Activated T-cell treated with anti-CD3 and anti-CD28 coated beads, Interleukin-2, amount 50 U/mL, for 72 hours (primary cell): ENCODE data around the gene CTTNBP2. TPM values are rescaled to one million over a fixed set of nuclear protein-coding genes. Genes with fewer than 3 reads are reported as not detected.

Experiments
- ATAC-seq, 2 donors: fragments of 150-1000 bp; cut with Tn5 transposase; replicated peaks in 1 of 2; 2 replicates each; pipeline ENCODE4 v1.10.0; 2021; ENCODE audit warnings: moderate library complexity in 2 of 2, mild to moderate bottlenecking in 1 of 2
- DNase-seq, 2 donors: peaks; one replicate each; pipeline ENCODE4 v3.0.0; 2021 to 2022; ENCODE audit warnings: mixed read lengths in 1 of 2
- H3K27ac Mint-ChIP-seq: one replicate; pipeline ENCODE4 v1.8.0; 2022; ENCODE audit warnings: mild to moderate bottlenecking, moderate library complexity, mixed read lengths
- H3K27me3 Mint-ChIP-seq: one replicate; pipeline ENCODE4 v1.8.0; 2022; ENCODE audit warnings: low read depth, mixed read lengths
- H3K36me3 Mint-ChIP-seq, 2 donors: one replicate each; pipeline ENCODE4 v1.8.0; 2022; ENCODE audit warnings: mixed read lengths in 2 of 2, mild to moderate bottlenecking in 1 of 2; ENCODE audit not compliant: insufficient read depth in 2 of 2
- H3K4me1 Mint-ChIP-seq: one replicate; pipeline ENCODE4 v1.8.0; 2022; ENCODE audit warnings: low read depth, mixed read lengths
- H3K4me3 Mint-ChIP-seq, 2 donors: one replicate each; pipeline ENCODE4 v1.8.0; 2022; ENCODE audit warnings: mild to moderate bottlenecking in 2 of 2, mixed read lengths in 2 of 2, moderate library complexity in 2 of 2
- H3K9me3 Mint-ChIP-seq, 2 donors: one replicate each; pipeline ENCODE4 v1.8.0; 2022; ENCODE audit warnings: mixed read lengths in 2 of 2
- total RNA-seq, 2 donors: library from RNA; stranded (reverse); gene quantifications; one replicate each; pipeline ENCODE4 v1.2.3, GENCODE V29; 2022

CTTNBP2 gene
- total RNA-seq, 2 donors from 2014 or later: not detected

GRCh38 chr7:117669818-117670217 is 203.4 kb downstream of the CTTNBP2 start:
- Mint-ChIP-seq H3K9me3 (no peaks in the 10 kb centered on the region), H3K27ac (peak overlapping the region; percentile 43), H3K36me3 (no peaks in the 10 kb centered on the region), H3K27me3 (no peaks in the 10 kb centered on the region), H3K4me3 (no peak overlapping the region), H3K4me1 (no peaks in the 10 kb centered on the region)
- no peak for DNase-seq
- no peak for ATAC-seq

- no peaks in the 10 kb centered on the region for H3K36me3 Mint-ChIP-seq
- DNase-seq (no peak), ATAC-seq (no peak)
- no peaks in the 10 kb centered on the region for H3K27me3 Mint-ChIP-seq
- H3K4me1 Mint-ChIP-seq: no peaks in the 10 kb centered on the region
- no peak overlapping the region for H3K27ac Mint-ChIP-seq
- H3K4me3 Mint-ChIP-seq: no peak overlapping the region
- H3K9me3 Mint-ChIP-seq: no peaks in the 10 kb centered on the region
Observed at GRCh38 chr7:117667456-117667855, 205.8 kb downstream of the CTTNBP2 start.

GRCh38 chr7:117666689-117667088 is 206.6 kb downstream of the CTTNBP2 start:
- H3K27ac Mint-ChIP-seq: no peak overlapping the region
- no peak for DNase-seq
- no peak overlapping the region for H3K4me3 Mint-ChIP-seq
- ATAC-seq: no peak
- H3K9me3 Mint-ChIP-seq: peaks cover 0 to 1% of the 10 kb centered on the region in 2 donors
- no peaks in the 10 kb centered on the region for H3K27me3 Mint-ChIP-seq
- no peaks in the 10 kb centered on the region for H3K4me1 Mint-ChIP-seq
- no peaks in the 10 kb centered on the region for H3K36me3 Mint-ChIP-seq

GRCh38 chr7:117666031-117666430 is 207.2 kb downstream of the CTTNBP2 start:
- no peaks in the 10 kb centered on the region for H3K27me3 Mint-ChIP-seq
- peaks cover 0 to 1% of the 10 kb centered on the region in 2 donors for H3K9me3 Mint-ChIP-seq

GRCh38 chr7:117665368-117665767 is 207.9 kb downstream of the CTTNBP2 start:
- Mint-ChIP-seq H3K4me1 (no peaks in the 10 kb centered on the region), H3K9me3 (peaks cover 0 to 1% of the 10 kb centered on the region in 2 donors), H3K27me3 (no peaks in the 10 kb centered on the region), H3K4me3 (no peak overlapping the region), H3K27ac (no peak overlapping the region), H3K36me3 (no peaks in the 10 kb centered on the region)
- ATAC-seq (no peak), DNase-seq (no peak)

More at GRCh38 chr7:117666031-117666430, 207.2 kb downstream of the CTTNBP2 start:
- Mint-ChIP-seq H3K27ac (no peak overlapping the region), H3K4me3 (no peak overlapping the region), H3K4me1 (no peaks in the 10 kb centered on the region), H3K36me3 (no peaks in the 10 kb centered on the region)
- ATAC-seq (no peak), DNase-seq (no peak)

GRCh38 chr7:117664047-117664446 is 209.2 kb downstream of the CTTNBP2 start:
- H3K27ac Mint-ChIP-seq: no peak overlapping the region
- no peaks in the 10 kb centered on the region for H3K4me1 Mint-ChIP-seq
- H3K4me3 Mint-ChIP-seq: no peak overlapping the region
- no peaks in the 10 kb centered on the region for H3K27me3 Mint-ChIP-seq
- no peaks in the 10 kb centered on the region for H3K36me3 Mint-ChIP-seq
- no peak for DNase-seq
- ATAC-seq: no peak
- H3K9me3 Mint-ChIP-seq: peaks cover 0 to 1% of the 10 kb centered on the region in 2 donors

GRCh38 chr7:117661328-117661727 is 211.9 kb downstream of the CTTNBP2 start:
- no peak for ATAC-seq
- Mint-ChIP-seq H3K4me3 (no peak overlapping the region), H3K4me1 (no peaks in the 10 kb centered on the region)

More at GRCh38 chr7:117661328-117661727, 211.9 kb downstream of the CTTNBP2 start:
- no peak for DNase-seq
- Mint-ChIP-seq H3K27me3 (no peaks in the 10 kb centered on the region), H3K9me3 (peaks cover 0 to 1% of the 10 kb centered on the region in 2 donors), H3K27ac (no peak overlapping the region), H3K36me3 (no peaks in the 10 kb centered on the region)
